OCI-LY7 (cell line): Measurements from ENCODE around the gene RUFY3.

Experiments
- EZH2phosphoT487 ChIP-seq: fragments of 200-600 bp; sonication (generic); IDR thresholded peaks from 2 replicates; pipeline ENCODE4 v1.6.1; 2018; ENCODE audit warnings: low read depth, borderline replicate concordance, mild to moderate bottlenecking, mixed run types, antibody characterized with exemption, low read length, moderate library complexity, mixed read lengths
- TF ChIP-seq, protein P1 (sequence below): fragments of 200-600 bp; sonication (generic); conservative IDR thresholded peaks from 2 replicates; pipeline ENCODE4 v1.5.1; 2014; ENCODE audit warnings: mild to moderate bottlenecking, antibody characterized with exemption, low read length, moderate library complexity, mixed read lengths

DNA sequence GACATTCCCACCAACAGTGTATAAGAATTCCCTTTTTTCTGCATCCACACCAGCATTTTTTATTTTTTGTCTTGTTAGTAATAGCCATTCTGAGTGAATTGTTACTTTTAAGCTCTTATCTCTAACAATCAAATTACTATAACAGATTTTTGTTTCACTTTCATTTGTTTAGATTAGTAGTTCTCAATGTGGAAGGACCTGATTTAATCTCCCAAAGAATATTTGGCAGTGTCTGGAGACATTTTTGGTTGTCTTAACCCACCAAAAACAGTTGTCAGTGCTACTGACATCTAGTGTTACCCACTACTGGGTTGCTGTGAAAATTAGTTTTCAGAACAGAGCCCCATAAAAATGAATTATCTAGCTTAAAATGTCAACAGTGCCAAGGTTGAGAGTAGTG is 37.9 kb downstream of the RUFY3 start:
- TF ChIP-seq, protein P1, sequence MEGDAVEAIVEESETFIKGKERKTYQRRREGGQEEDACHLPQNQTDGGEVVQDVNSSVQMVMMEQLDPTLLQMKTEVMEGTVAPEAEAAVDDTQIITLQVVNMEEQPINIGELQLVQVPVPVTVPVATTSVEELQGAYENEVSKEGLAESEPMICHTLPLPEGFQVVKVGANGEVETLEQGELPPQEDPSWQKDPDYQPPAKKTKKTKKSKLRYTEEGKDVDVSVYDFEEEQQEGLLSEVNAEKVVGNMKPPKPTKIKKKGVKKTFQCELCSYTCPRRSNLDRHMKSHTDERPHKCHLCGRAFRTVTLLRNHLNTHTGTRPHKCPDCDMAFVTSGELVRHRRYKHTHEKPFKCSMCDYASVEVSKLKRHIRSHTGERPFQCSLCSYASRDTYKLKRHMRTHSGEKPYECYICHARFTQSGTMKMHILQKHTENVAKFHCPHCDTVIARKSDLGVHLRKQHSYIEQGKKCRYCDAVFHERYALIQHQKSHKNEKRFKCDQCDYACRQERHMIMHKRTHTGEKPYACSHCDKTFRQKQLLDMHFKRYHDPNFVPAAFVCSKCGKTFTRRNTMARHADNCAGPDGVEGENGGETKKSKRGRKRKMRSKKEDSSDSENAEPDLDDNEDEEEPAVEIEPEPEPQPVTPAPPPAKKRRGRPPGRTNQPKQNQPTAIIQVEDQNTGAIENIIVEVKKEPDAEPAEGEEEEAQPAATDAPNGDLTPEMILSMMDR: no peak; the same call in 1 of the 2 replicates
- no peak for TF ChIP-seq EZH2phosphoT487
